GM12801 (cell line): ENCODE data around the gene COL5A1.

ENCODE experiments used
- CTCF ChIP-seq: IDR thresholded peaks from one replicate; pipeline ENCODE4 v1.5.1; 2011; ENCODE audit warnings: control low read depth; ENCODE audit not compliant: insufficient read length; ENCODE audit errors: extremely low read depth

COL5A1 gene

GRCh38 chr9:134704498-134704897 is 62.9 kb downstream of the COL5A1 start:
- TF ChIP-seq CTCF, result no peak

GRCh38 chr9:134705786-134706185 is 64.2 kb downstream of the COL5A1 start:
- TF ChIP-seq CTCF, result no peak

GRCh38 chr9:134706522-134706921 is 64.9 kb downstream of the COL5A1 start:
- TF ChIP-seq CTCF, result no peak

GRCh38 chr9:134707031-134707680 is 65.6 kb downstream of the COL5A1 start:
- TF ChIP-seq CTCF, result no peak

GRCh38 chr9:134707731-134708671 is 66.4 kb downstream of the COL5A1 start:
- TF ChIP-seq CTCF, result no peak

GRCh38 chr9:134708672-134709038 is 67.1 kb downstream of the COL5A1 start:
- TF ChIP-seq CTCF, result no peak

GRCh38 chr9:134709512-134710270 is 68.1 kb downstream of the COL5A1 start:
- no peak for TF ChIP-seq CTCF
